Gastrocnemius medialis (tissue), 4 donors: ENCODE data around the gene KRT7.

Experiments used
- CTCF ChIP-seq, 5 experiments: fragments of 450-650 bp in 3 of 5; fragments of 200-600 bp in 2 of 5; sonication (generic) in 2 of 5; IDR thresholded peaks in 4 of 5; conservative IDR thresholded peaks in 1 of 5; 1 replicate in 4 of 5; 2 replicates in 1 of 5; pipeline ENCODE4 v1.5.1; 2016 to 2019; ENCODE audit warnings: antibody characterized with exemption in 5 of 5, mild to moderate bottlenecking in 3 of 5, moderate library complexity in 3 of 5
- POLR2A ChIP-seq, 2 donors: fragments of 450-650 bp; IDR thresholded peaks; one replicate each; pipeline ENCODE4 v1.6.1; 2017; ENCODE audit warnings: antibody characterized with exemption in 2 of 2, mild to moderate bottlenecking in 2 of 2, moderate library complexity in 2 of 2

GRCh38 chr12:52222692-52223091 is 10.4 kb upstream of the KRT7 start:
- TF ChIP-seq POLR2A (IDR thresholded peaks at IDR 0.05) (no peak), CTCF (IDR thresholded peaks at IDR 0.05 in 4 of 5, conservative IDR thresholded peaks at IDR 0.05 in 1 of 5) (no peak)
